GM19043 (cell line): ENCODE data around the gene C10orf62.
"Not testable (repeated sequence)": the region's sequence is repeated elsewhere in the genome, so short reads cannot be mapped to it uniquely, and the experiment has no call there.

Experiments
- ATAC-seq: cut with Tn5 transposase; IDR thresholded peaks from one replicate; pipeline ENCODE4 v1.9.1; 2021; ENCODE audit warnings: low read depth; ENCODE audit not compliant: unreplicated experiment

C10orf62 gene

GRCh38 chr10:97563337-97563736, 26.2 kb upstream of the C10orf62 start:
- ATAC-seq = no peak

GRCh38 chr10:97564776-97565175, 24.7 kb upstream of the C10orf62 start:
- no peak for ATAC-seq

- ATAC-seq = no peak
These were observed 23.1 kb upstream of the C10orf62 start for GRCh38 chr10:97566336-97566996.

GRCh38 chr10:97567891-97568290, 21.6 kb upstream of the C10orf62 start:
- no peak for ATAC-seq

GRCh38 chr10:97570146-97570788, 19.3 kb upstream of the C10orf62 start:
- ATAC-seq = no peak

- ATAC-seq = no peak
These were observed 18.6 kb upstream of the C10orf62 start for GRCh38 chr10:97570789-97571471.

- no peak for ATAC-seq
These were observed 17.9 kb upstream of the C10orf62 start for GRCh38 chr10:97571622-97572021.

- no peak for ATAC-seq
These were observed 17.1 kb upstream of the C10orf62 start, which contains the start of gene ANKRD2 for GRCh38 chr10:97572214-97572989. Gene ANKRD2 (plus strand): TSS chr10:97572779. CDS start chr10:97572789, 10 bp downstream.

GRCh38 chr10:97573021-97573420, 16.5 kb upstream of the C10orf62 start:
- no peak for ATAC-seq

GRCh38 chr10:97573672-97574071, 15.8 kb upstream of the C10orf62 start:
- no peak for ATAC-seq

GRCh38 chr10:97574374-97575126, 15.0 kb upstream of the C10orf62 start:
- no peak for ATAC-seq

GRCh38 chr10:97575127-97575668, 14.3 kb upstream of the C10orf62 start:
- ATAC-seq = no peak

- ATAC-seq = not testable (repeated sequence)
These were observed 13.0 kb upstream of the C10orf62 start for GRCh38 chr10:97576487-97576886.

GRCh38 chr10:97577701-97578100, 11.8 kb upstream of the C10orf62 start:
- no peak for ATAC-seq

GRCh38 chr10:97578171-97578844, 11.2 kb upstream of the C10orf62 start:
- no peak for ATAC-seq

GRCh38 chr10:97580421-97581367, 8.8 kb upstream of the C10orf62 start:
- no peak for ATAC-seq

- ATAC-seq = no peak
These were observed 7.4 kb upstream of the C10orf62 start for GRCh38 chr10:97582169-97582568.

GRCh38 chr10:97583476-97583875, 6.0 kb upstream of the C10orf62 start:
- ATAC-seq = no peak
